Measurements from ENCODE around the gene PIGX.
"Not testable (repeated sequence)": the region's sequence is repeated elsewhere in the genome, so short reads cannot be mapped to it uniquely, and the experiment has no call there.

- TF ChIP-seq CTCF, POLR2A, POLR2AphosphoS5, EP300 (IDR thresholded peaks at IDR 0.05): not testable (repeated sequence)
Observed at GRCh38 chr3:196717162-196717561, 5.0 kb downstream of the PIGX start.

Data from upper lobe of left lung (tissue), 4 donors.